HEK293 (cell line): Measurements from ENCODE around the gene PUDP.

Source experiments
- CTCF ChIA-PET: fragments of 350-600 bp; formaldehyde crosslinking; extraction: SDS; loops from one replicate; lab custom pipeline; 2021; ENCODE audit warnings: antibody characterized with exemption; lab: Yijun Ruan, JAX
- POLR2A ChIA-PET: fragments of 300-600 bp; formaldehyde crosslinking; extraction: SDS; loops from one replicate; lab custom pipeline; 2020; ENCODE audit warnings: antibody characterized with exemption, inconsistent platforms; lab: Yijun Ruan, JAX
- H3K27ac ChIP-seq: fragments of 200-500 bp; sonication (Bioruptor generic); 2 replicates; pipeline ENCODE4 v1.5.1; 2014; ENCODE audit warnings: low read depth, low read length, control low read depth, inconsistent platforms; ENCODE audit errors: extremely low read depth
- H3K36me3 ChIP-seq, 2 experiments: fragments of 200-500 bp in 1 of 2; sonication (Bioruptor generic) in 1 of 2; 1 replicate in 1 of 2; 2 replicates in 1 of 2; pipeline ENCODE4 v1.5.1; 2014 to 2017; ENCODE audit warnings: inconsistent platforms in 2 of 2, low read length in 2 of 2; ENCODE audit not compliant: control insufficient read depth in 2 of 2, insufficient read depth in 1 of 2
- H3K4me1 ChIP-seq: fragments of 200-500 bp; sonication (Bioruptor generic); 2 replicates; pipeline ENCODE4 v1.5.1; 2014; ENCODE audit warnings: mild to moderate bottlenecking, low read length, inconsistent platforms; ENCODE audit not compliant: control insufficient read depth, insufficient read depth
- H3K4me3 ChIP-seq: 2 replicates; pipeline ENCODE4 v1.5.1; 2011; ENCODE audit warnings: low read depth, mild to moderate bottlenecking, control low read depth, low read length, moderate library complexity
- H3K9me3 ChIP-seq: fragments of 200-500 bp; sonication (Bioruptor generic); 2 replicates; pipeline ENCODE4 v1.5.1; 2014; ENCODE audit warnings: low read depth, low read length, inconsistent platforms; ENCODE audit not compliant: control insufficient read depth, insufficient read depth
- GFI1B ChIP-seq: fragments of 450-650 bp; formaldehyde crosslinking; IDR thresholded peaks from 2 replicates; pipeline ENCODE4 v1.5.1; 2016; ENCODE audit warnings: missing biosample characterization, missing genetic modification characterization
- GLIS1 ChIP-seq: fragments of 450-650 bp; formaldehyde crosslinking; IDR thresholded peaks from 2 replicates; pipeline ENCODE4 v1.5.1; 2016; ENCODE audit warnings: missing biosample characterization, missing genetic modification characterization
- HIC1 ChIP-seq: fragments of 450-650 bp; formaldehyde crosslinking; IDR thresholded peaks from 2 replicates; pipeline ENCODE4 v1.5.1; 2016; ENCODE audit warnings: missing biosample characterization, missing genetic modification characterization
- KLF8 ChIP-seq: fragments of 450-650 bp; formaldehyde crosslinking; IDR thresholded peaks from 2 replicates; pipeline ENCODE4 v1.5.1; 2016; ENCODE audit warnings: missing biosample characterization, missing genetic modification characterization
- SP7 ChIP-seq: fragments of 450-650 bp; formaldehyde crosslinking; IDR thresholded peaks from 2 replicates; pipeline ENCODE4 v1.5.1; 2016; ENCODE audit warnings: missing biosample characterization, missing genetic modification characterization
- TCF7L2 ChIP-seq: IDR thresholded peaks from 2 replicates; pipeline ENCODE4 v1.6.1; 2011; ENCODE audit warnings: low read depth, mild to moderate bottlenecking, inconsistent platforms, low read length, moderate library complexity, borderline replicate concordance
- ZIC2 ChIP-seq: fragments of 450-650 bp; formaldehyde crosslinking; IDR thresholded peaks from 2 replicates; pipeline ENCODE4 v1.5.1; 2016; ENCODE audit warnings: missing biosample characterization, missing genetic modification characterization
- ZNF112 ChIP-seq: fragments of 450-650 bp; formaldehyde crosslinking; IDR thresholded peaks from 2 replicates; pipeline ENCODE4 v1.5.0; 2017; ENCODE audit warnings: missing biosample characterization, missing genetic modification characterization
- ZNF155 ChIP-seq: fragments of 450-650 bp; formaldehyde crosslinking; IDR thresholded peaks from 2 replicates; pipeline ENCODE4 v1.5.1; 2016; ENCODE audit warnings: missing biosample characterization, missing genetic modification characterization
- ZNF19 ChIP-seq: fragments of 450-650 bp; formaldehyde crosslinking; IDR thresholded peaks from 2 replicates; pipeline ENCODE4; 2016; ENCODE audit warnings: missing biosample characterization, missing genetic modification characterization, low read depth
- ZNF223 ChIP-seq: fragments of 450-650 bp; formaldehyde crosslinking; IDR thresholded peaks from 2 replicates; pipeline ENCODE4 v1.5.1; 2016; ENCODE audit warnings: missing biosample characterization, missing genetic modification characterization
- ZNF239 ChIP-seq: fragments of 450-650 bp; formaldehyde crosslinking; IDR thresholded peaks from 2 replicates; pipeline ENCODE4 v1.5.1; 2016; ENCODE audit warnings: missing biosample characterization, missing genetic modification characterization
- ZNF335 ChIP-seq: fragments of 450-650 bp; formaldehyde crosslinking; conservative IDR thresholded peaks from 2 replicates; pipeline ENCODE4 v1.5.1; 2016; ENCODE audit warnings: missing biosample characterization, missing genetic modification characterization
- ZNF362 ChIP-seq: fragments of 450-650 bp; formaldehyde crosslinking; IDR thresholded peaks from 2 replicates; pipeline ENCODE4 v1.5.1; 2016; ENCODE audit warnings: missing biosample characterization, missing genetic modification characterization
- ZNF37A ChIP-seq: fragments of 450-650 bp; IDR thresholded peaks from 2 replicates; pipeline ENCODE4 v1.5.1; 2018; ENCODE audit warnings: missing biosample characterization, missing genetic modification characterization
- ZNF558 ChIP-seq: fragments of 450-650 bp; formaldehyde crosslinking; IDR thresholded peaks from 2 replicates; pipeline ENCODE4 v1.5.1; 2016; ENCODE audit warnings: missing biosample characterization, missing genetic modification characterization
- ZNF660 ChIP-seq: fragments of 450-650 bp; IDR thresholded peaks from 2 replicates; pipeline ENCODE4 v1.5.1; 2018; ENCODE audit warnings: missing biosample characterization, mild to moderate bottlenecking, missing genetic modification characterization
- ZNF747 ChIP-seq: fragments of 450-650 bp; formaldehyde crosslinking; IDR thresholded peaks from 2 replicates; pipeline ENCODE4 v1.5.1; 2016; ENCODE audit warnings: missing biosample characterization, missing genetic modification characterization
- ZNF768 ChIP-seq: fragments of 450-650 bp; formaldehyde crosslinking; IDR thresholded peaks from 2 replicates; pipeline ENCODE4 v1.5.1; 2018; ENCODE audit warnings: missing biosample characterization, mild to moderate bottlenecking, missing genetic modification characterization
- ZNF830 ChIP-seq: fragments of 450-650 bp; IDR thresholded peaks from 2 replicates; pipeline ENCODE4 v1.5.0; 2018; ENCODE audit warnings: missing biosample characterization, missing genetic modification characterization, low read depth, mild to moderate bottlenecking, moderate library complexity
- TF ChIP-seq, protein P1 (sequence below): fragments of 450-650 bp; IDR thresholded peaks from 2 replicates; pipeline ENCODE4 v1.5.1; 2018; ENCODE audit warnings: missing biosample characterization, missing genetic modification characterization
- TF ChIP-seq, protein P2 (sequence below): fragments of 450-650 bp; formaldehyde crosslinking; IDR thresholded peaks from 2 replicates; pipeline ENCODE4 v1.5.1; 2016; ENCODE audit warnings: missing biosample characterization, missing genetic modification characterization
- TF ChIP-seq, protein P3 (sequence below): fragments of 450-650 bp; formaldehyde crosslinking; IDR thresholded peaks from 2 replicates; pipeline ENCODE4 v1.5.1; 2017; ENCODE audit warnings: missing biosample characterization, missing genetic modification characterization
- TF ChIP-seq, protein P4 (sequence below): fragments of 450-650 bp; formaldehyde crosslinking; IDR thresholded peaks from 2 replicates; pipeline ENCODE4 v1.5.1; 2016; ENCODE audit warnings: missing biosample characterization, missing genetic modification characterization
- TF ChIP-seq, protein P5 (sequence below): fragments of 450-650 bp; formaldehyde crosslinking; conservative IDR thresholded peaks from 2 replicates; pipeline ENCODE4 v1.5.1; 2016; ENCODE audit warnings: low read depth, missing biosample characterization, missing genetic modification characterization

PUDP gene

GRCh38 chrX:7143076-7143475, 4.9 kb downstream of the PUDP start (continued):
- TF ChIP-seq, protein P1, sequence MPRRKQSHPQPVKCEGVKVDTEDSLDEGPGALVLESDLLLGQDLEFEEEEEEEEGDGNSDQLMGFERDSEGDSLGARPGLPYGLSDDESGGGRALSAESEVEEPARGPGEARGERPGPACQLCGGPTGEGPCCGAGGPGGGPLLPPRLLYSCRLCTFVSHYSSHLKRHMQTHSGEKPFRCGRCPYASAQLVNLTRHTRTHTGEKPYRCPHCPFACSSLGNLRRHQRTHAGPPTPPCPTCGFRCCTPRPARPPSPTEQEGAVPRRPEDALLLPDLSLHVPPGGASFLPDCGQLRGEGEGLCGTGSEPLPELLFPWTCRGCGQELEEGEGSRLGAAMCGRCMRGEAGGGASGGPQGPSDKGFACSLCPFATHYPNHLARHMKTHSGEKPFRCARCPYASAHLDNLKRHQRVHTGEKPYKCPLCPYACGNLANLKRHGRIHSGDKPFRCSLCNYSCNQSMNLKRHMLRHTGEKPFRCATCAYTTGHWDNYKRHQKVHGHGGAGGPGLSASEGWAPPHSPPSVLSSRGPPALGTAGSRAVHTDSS (tag by site-specific recombination), result no peak
- TF ChIP-seq, protein P2, sequence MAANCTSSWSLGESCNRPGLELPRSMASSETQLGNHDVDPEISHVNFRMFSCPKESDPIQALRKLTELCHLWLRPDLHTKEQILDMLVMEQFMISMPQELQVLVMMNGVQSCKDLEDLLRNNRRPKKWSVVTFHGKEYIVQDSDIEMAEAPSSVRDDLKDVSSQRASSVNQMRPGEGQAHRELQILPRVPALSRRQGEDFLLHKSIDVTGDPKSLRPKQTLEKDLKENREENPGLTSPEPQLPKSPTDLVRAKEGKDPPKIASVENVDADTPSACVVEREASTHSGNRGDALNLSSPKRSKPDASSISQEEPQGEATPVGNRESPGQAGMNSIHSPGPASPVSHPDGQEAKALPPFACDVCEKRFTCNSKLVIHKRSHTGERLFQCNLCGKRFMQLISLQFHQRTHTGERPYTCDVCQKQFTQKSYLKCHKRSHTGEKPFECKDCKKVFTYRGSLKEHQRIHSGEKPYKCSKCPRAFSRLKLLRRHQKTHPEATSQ (tag by site-specific recombination), result no peak
- no peak for TF ChIP-seq ZIC2 (tag by site-specific recombination)
- TF ChIP-seq, protein P3, sequence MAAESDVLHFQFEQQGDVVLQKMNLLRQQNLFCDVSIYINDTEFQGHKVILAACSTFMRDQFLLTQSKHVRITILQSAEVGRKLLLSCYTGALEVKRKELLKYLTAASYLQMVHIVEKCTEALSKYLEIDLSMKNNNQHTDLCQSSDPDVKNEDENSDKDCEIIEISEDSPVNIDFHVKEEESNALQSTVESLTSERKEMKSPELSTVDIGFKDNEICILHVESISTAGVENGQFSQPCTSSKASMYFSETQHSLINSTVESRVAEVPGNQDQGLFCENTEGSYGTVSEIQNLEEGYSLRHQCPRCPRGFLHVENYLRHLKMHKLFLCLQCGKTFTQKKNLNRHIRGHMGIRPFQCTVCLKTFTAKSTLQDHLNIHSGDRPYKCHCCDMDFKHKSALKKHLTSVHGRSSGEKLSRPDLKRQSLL (tag by site-specific recombination), result no peak
- TF ChIP-seq, protein P4, sequence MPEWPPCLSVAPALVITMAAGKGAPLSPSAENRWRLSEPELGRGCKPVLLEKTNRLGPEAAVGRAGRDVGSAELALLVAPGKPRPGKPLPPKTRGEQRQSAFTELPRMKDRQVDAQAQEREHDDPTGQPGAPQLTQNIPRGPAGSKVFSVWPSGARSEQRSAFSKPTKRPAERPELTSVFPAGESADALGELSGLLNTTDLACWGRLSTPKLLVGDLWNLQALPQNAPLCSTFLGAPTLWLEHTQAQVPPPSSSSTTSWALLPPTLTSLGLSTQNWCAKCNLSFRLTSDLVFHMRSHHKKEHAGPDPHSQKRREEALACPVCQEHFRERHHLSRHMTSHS (tag by site-specific recombination), result no peak
- TF ChIP-seq ZNF335 (tag by site-specific recombination), result no peak
- TF ChIP-seq, protein P5, sequence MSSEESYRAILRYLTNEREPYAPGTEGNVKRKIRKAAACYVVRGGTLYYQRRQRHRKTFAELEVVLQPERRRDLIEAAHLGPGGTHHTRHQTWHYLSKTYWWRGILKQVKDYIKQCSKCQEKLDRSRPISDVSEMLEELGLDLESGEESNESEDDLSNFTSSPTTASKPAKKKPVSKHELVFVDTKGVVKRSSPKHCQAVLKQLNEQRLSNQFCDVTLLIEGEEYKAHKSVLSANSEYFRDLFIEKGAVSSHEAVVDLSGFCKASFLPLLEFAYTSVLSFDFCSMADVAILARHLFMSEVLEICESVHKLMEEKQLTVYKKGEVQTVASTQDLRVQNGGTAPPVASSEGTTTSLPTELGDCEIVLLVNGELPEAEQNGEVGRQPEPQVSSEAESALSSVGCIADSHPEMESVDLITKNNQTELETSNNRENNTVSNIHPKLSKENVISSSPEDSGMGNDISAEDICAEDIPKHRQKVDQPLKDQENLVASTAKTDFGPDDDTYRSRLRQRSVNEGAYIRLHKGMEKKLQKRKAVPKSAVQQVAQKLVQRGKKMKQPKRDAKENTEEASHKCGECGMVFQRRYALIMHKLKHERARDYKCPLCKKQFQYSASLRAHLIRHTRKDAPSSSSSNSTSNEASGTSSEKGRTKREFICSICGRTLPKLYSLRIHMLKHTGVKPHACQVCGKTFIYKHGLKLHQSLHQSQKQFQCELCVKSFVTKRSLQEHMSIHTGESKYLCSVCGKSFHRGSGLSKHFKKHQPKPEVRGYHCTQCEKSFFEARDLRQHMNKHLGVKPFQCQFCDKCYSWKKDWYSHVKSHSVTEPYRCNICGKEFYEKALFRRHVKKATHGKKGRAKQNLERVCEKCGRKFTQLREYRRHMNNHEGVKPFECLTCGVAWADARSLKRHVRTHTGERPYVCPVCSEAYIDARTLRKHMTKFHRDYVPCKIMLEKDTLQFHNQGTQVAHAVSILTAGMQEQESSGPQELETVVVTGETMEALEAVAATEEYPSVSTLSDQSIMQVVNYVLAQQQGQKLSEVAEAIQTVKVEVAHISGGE (tag by site-specific recombination), result no peak
- TF ChIP-seq GFI1B (tag by site-specific recombination), result no peak

DNA sequence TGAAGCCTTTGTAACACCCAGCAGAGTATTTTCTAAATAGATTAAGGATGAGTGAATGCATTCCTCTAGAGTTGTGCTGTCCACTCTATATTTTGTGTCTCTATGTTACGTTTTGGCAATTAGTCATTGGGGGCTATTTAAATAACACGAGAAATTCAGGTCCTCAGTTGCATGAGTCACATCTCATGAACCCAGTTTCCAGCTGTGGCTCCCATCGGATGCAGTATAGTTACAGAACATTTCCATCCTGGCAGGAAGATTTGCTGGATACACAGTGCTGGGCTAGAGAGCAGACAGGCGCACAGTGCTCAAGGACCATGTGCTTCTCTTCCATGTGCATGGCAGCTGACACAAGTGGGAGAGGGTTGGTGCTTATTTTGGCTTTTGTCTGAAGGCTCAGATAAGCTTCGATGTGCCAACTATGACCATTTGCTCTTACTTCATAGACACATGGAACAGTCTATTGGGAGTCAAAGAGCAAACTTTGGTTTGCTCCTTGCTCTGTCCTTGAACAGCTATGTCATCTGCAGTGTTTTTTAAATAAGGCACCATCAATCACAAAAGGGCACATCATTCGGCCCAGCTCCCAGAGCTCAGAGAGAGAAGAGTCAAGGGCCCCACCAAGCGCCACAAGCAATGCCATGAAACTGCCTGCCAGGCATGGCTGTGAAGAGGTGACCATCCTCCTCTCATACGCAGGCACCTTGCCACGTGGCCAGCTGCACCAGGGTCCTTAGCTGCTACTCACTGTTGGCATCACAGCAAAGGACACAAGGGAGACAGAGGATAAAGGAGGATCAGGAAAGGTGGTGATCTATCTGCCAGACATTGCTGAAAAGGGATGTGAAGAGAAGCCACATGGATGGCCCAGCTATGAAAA, 8.5 kb downstream of the PUDP start:
- no peak overlapping the region for H3K27ac ChIP-seq
- no peak for TF ChIP-seq HIC1 (tag by site-specific recombination)
- TF ChIP-seq GLIS1, result no peak
- TF ChIP-seq ZNF155, result no peak
- no peak for TF ChIP-seq ZNF112 (tag by site-specific recombination)
- no peak for TF ChIP-seq ZNF37A (tag by site-specific recombination)
- no peak for TF ChIP-seq ZNF660 (tag by site-specific recombination)
- no peak for TF ChIP-seq ZNF19
- TF ChIP-seq ZNF239, result no peak
- no peak for TF ChIP-seq ZNF830 (tag by site-specific recombination)
- TF ChIP-seq SP7 (tag by site-specific recombination), result no peak
- no peak for TF ChIP-seq ZNF747 (tag by site-specific recombination)
- no peak for TF ChIP-seq ZNF768 (tag by site-specific recombination)
- TF ChIP-seq KLF8 (tag by site-specific recombination), result no peak
- no peak for TF ChIP-seq ZNF362 (tag by site-specific recombination)
- no peak for TF ChIP-seq ZNF223 (tag by site-specific recombination)
- no peak for TF ChIP-seq TCF7L2
- no peak for TF ChIP-seq ZNF558 (tag by site-specific recombination)

More for the DNA sequence above, 8.5 kb downstream of the PUDP start:
- CTCF ChIA-PET, result no interaction called here
- Histone ChIP-seq H3K4me3 (no peak overlapping the region), H3K9me3 (no peaks in the 10 kb centered on the region), H3K36me3 (no peaks in the 10 kb centered on the region), H3K4me1 (no peaks in the 10 kb centered on the region)
- POLR2A ChIA-PET, result no interaction called here
